ENCODE measurements around the gene KIF21B.
A peak's percentile ranks its signal among the peaks of the same experiment; 100 is the strongest.

Gene KIF21B

DNA sequence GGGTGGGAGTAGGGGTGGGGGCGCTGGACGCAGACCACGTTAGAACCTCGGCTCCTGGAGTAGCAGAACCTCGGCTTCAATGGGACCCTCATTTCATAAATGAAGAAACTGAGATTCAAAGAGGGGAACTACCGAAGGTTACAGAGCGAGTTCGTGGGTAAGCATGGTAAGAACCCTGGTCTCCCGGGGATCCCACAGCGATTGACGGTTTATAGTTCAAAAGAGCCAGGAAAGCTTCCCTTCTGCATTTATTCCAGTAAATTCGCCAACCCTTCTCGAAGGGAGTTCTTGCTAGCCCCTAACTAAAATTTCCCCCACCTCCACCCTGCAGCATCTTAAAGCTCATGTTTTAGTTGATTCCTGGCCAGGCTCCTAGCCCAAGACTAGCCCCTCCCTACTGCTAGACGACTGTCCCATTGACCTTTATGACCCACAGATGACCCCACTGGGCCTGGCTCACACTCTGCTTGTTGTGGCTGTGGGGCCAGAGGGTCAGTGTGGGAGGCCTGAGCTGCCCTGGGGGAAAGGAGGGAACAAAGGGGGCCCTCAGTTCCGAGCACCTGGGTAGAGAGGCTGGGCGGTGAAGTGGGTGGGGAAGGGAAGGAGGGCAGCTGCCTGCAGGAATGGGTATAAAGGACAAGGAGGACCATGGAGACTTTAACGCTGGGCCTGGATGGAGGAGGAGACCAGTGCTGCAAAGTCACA, 558 bp upstream of the KIF21B start:
- peak overlapping the region in 1 of 2 experiments; percentile 35 for H2BK12ac ChIP-seq (ENCODE audit: low read length in 2 of 2)
- H3K27ac ChIP-seq (ENCODE audit: low read length, poor library complexity, severe bottlenecking): no peak overlapping the region
- no peak overlapping the region for H2BK120ac ChIP-seq (ENCODE audit: low read depth, low read length)
- H2AK5ac ChIP-seq (ENCODE audit: low read length, severe bottlenecking): no peak overlapping the region
- H3K4me3 ChIP-seq (ENCODE audit: insufficient read depth in 1 of 2, low read depth in 1 of 2, low read length in 2 of 2): no peak overlapping the region
- H2BK5ac ChIP-seq (ENCODE audit: low read depth, low read length, poor library complexity, severe bottlenecking): no peak overlapping the region
- H3K18ac ChIP-seq (ENCODE audit: low read depth in 1 of 2, low read length in 2 of 2): no peak overlapping the region
- H3K4me2 ChIP-seq (ENCODE audit: low read length, poor library complexity, severe bottlenecking): peak overlapping the region; percentile 40
- H2BK15ac ChIP-seq (ENCODE audit: low read depth, poor library complexity, severe bottlenecking): peak overlapping the region; percentile 67
- no peak overlapping the region for H2AFZ ChIP-seq (ENCODE audit: low read depth, low read length)
- peaks cover 10% of the 10 kb centered on the region for H3K79me1 ChIP-seq (replicated peaks; ENCODE audit: low read length, poor library complexity, severe bottlenecking)
- peaks cover 39% of the 10 kb centered on the region for H3K4me1 ChIP-seq (ENCODE audit: control insufficient read depth, insufficient read depth, low read depth, low read length)
- no peaks in the 10 kb centered on the region for H3K9me3 ChIP-seq (ENCODE audit: control insufficient read depth, low read length)
- H3K14ac ChIP-seq (ENCODE audit: low read length in 2 of 2): no peak overlapping the region
- peaks cover 0 to 13% of the 10 kb centered on the region in 2 experiments for H3K27me3 ChIP-seq (ENCODE audit: control insufficient read depth in 1 of 2, insufficient read depth in 1 of 2, low read length in 2 of 2)
- H3K4ac ChIP-seq (ENCODE audit: low read depth in 1 of 2, low read length in 2 of 2): no peak overlapping the region
- no peak for DNase-seq
- peak overlapping the region; percentile 56 for H4K8ac ChIP-seq (ENCODE audit: low read length)
- WGBS: 44% methylated on average over 13 of the region's 17 CpGs
- no peaks in the 10 kb centered on the region for H3K36me3 ChIP-seq (ENCODE audit: control insufficient read depth in 1 of 2, insufficient read depth in 2 of 2, low read depth in 1 of 2, low read length in 2 of 2)
- H3K23ac ChIP-seq (ENCODE audit: low read length in 2 of 2): no peak overlapping the region
- peak overlapping the region; percentile 12 for H4K91ac ChIP-seq (ENCODE audit: low read length)
- no peak overlapping the region for H3K9ac ChIP-seq (ENCODE audit: low read length)

DNA sequence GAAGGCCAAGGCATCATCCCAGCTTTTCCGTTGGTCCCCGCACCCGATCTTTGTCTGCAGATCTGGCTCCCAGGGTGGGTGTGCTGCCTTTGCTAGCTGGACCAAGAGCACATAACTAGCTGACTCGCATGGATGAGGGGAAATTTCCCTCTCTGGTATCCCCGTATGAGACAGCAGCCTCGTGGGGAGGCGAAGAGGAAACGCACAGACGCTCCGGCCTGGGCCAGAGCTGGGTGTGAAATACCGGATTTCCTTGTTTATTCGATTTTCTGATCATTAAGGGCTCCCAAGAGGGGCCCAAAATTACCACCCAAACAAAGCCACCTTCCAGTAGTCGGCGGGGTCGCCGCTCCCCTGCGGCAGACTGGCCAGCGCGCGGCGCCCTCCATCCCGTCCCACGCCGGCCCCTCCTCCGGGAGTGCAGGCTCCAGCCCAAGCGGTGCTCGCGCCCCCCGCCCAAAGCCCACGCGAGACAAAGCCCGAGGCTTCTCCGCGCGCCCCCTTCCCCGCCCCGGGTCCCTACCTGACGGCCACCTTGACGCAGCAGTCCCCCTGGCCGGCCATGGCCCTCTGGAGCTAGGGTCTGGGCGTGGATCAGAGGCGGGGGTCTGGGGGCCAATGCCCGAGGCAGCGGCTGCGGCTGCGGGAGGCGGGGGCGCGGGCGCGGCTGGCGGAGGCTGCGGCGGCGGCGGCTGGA, 546 bp downstream of the KIF21B start:
- 5% methylated on average over 38 of the region's 56 CpGs for WGBS

DNA sequence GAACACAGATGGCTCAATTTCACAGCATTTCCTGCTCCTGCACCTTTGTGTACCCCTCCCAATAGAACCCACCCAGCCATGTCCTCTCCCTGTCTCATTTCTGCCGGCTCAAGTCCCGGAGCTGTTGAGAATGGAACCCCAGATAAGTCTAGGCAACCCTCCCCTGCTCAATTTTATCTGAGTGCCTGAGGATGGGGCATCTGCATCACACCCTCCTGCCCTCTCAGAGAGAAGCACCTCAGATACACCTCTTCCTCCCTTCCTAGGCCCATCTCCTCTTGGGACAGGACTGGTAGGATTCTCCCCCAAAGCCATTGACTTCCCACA, 1.1 kb downstream of the KIF21B start:
- Histone ChIP-seq H2BK15ac (ENCODE audit: low read depth, poor library complexity, severe bottlenecking) (no peak overlapping the region), H3K27me3 (ENCODE audit: control insufficient read depth in 1 of 2, insufficient read depth in 1 of 2, low read length in 2 of 2) (peaks cover 0 to 15% of the 10 kb centered on the region in 2 experiments), H3K4ac (ENCODE audit: low read depth in 1 of 2, low read length in 2 of 2) (no peak overlapping the region), H4K8ac (ENCODE audit: low read length) (no peak overlapping the region), H3K14ac (ENCODE audit: low read length in 2 of 2) (peak overlapping the region in 1 of 2 experiments; percentile 47), H3K4me2 (ENCODE audit: low read length, poor library complexity, severe bottlenecking) (peak overlapping the region; percentile 99), H3K27ac (ENCODE audit: low read length, poor library complexity, severe bottlenecking) (no peak overlapping the region), H3K9ac (ENCODE audit: low read length) (no peak overlapping the region), H3K79me1 (replicated peaks; ENCODE audit: low read length, poor library complexity, severe bottlenecking) (peaks cover 20% of the 10 kb centered on the region), H2AK5ac (ENCODE audit: low read length, severe bottlenecking) (peak overlapping the region; percentile 3), H3K23ac (ENCODE audit: low read length in 2 of 2) (peak overlapping the region in 1 of 2 experiments; percentile 73), H4K91ac (ENCODE audit: low read length) (no peak overlapping the region), H2AFZ (ENCODE audit: low read depth, low read length) (no peak overlapping the region), H3K4me1 (ENCODE audit: control insufficient read depth, insufficient read depth, low read depth, low read length) (peaks cover 48% of the 10 kb centered on the region), H3K9me3 (ENCODE audit: control insufficient read depth, low read length) (no peaks in the 10 kb centered on the region), H3K36me3 (ENCODE audit: control insufficient read depth in 1 of 2, insufficient read depth in 2 of 2, low read depth in 1 of 2, low read length in 2 of 2) (no peaks in the 10 kb centered on the region), H2BK120ac (ENCODE audit: low read depth, low read length) (no peak overlapping the region), H3K4me3 (ENCODE audit: insufficient read depth in 1 of 2, low read depth in 1 of 2, low read length in 2 of 2) (peak overlapping the region; percentile 67 to 79), H3K18ac (ENCODE audit: low read depth in 1 of 2, low read length in 2 of 2) (peak overlapping the region in 1 of 2 experiments; percentile 80), H2BK12ac (ENCODE audit: low read length in 2 of 2) (peak overlapping the region in 1 of 2 experiments; percentile 61), H2BK5ac (ENCODE audit: low read depth, low read length, poor library complexity, severe bottlenecking) (no peak overlapping the region)
- WGBS: 82% methylated on average over 2 of the region's 2 CpGs
- DNase-seq: no peak

More for the DNA sequence above, 546 bp downstream of the KIF21B start:
- Histone ChIP-seq H2BK5ac (ENCODE audit: low read depth, low read length, poor library complexity, severe bottlenecking) (no peak overlapping the region), H2BK120ac (ENCODE audit: low read depth, low read length) (no peak overlapping the region), H3K4me2 (ENCODE audit: low read length, poor library complexity, severe bottlenecking) (peak overlapping the region; percentile 99), H3K79me1 (replicated peaks; ENCODE audit: low read length, poor library complexity, severe bottlenecking) (peaks cover 15% of the 10 kb centered on the region), H3K4ac (ENCODE audit: low read depth in 1 of 2, low read length in 2 of 2) (peak overlapping the region in 1 of 2 experiments; percentile 37), H3K4me1 (ENCODE audit: control insufficient read depth, insufficient read depth, low read depth, low read length) (peaks cover 43% of the 10 kb centered on the region), H3K18ac (ENCODE audit: low read depth in 1 of 2, low read length in 2 of 2) (peak overlapping the region; percentile 79 to 80), H3K9ac (ENCODE audit: low read length) (peak overlapping the region; percentile 22), H3K4me3 (ENCODE audit: insufficient read depth in 1 of 2, low read depth in 1 of 2, low read length in 2 of 2) (peak overlapping the region; percentile 67 to 79), H3K36me3 (ENCODE audit: control insufficient read depth in 1 of 2, insufficient read depth in 2 of 2, low read depth in 1 of 2, low read length in 2 of 2) (no peaks in the 10 kb centered on the region), H2BK12ac (ENCODE audit: low read length in 2 of 2) (peak overlapping the region; percentile 53 to 61), H3K14ac (ENCODE audit: low read length in 2 of 2) (peak overlapping the region in 1 of 2 experiments; percentile 80), H3K23ac (ENCODE audit: low read length in 2 of 2) (peak overlapping the region in 1 of 2 experiments; percentile 86), H3K9me3 (ENCODE audit: control insufficient read depth, low read length) (no peaks in the 10 kb centered on the region), H2BK15ac (ENCODE audit: low read depth, poor library complexity, severe bottlenecking) (peak overlapping the region; percentile 54), H4K8ac (ENCODE audit: low read length) (peak overlapping the region; percentile 40), H4K91ac (ENCODE audit: low read length) (peak overlapping the region; percentile 62), H2AFZ (ENCODE audit: low read depth, low read length) (peak overlapping the region; percentile 63), H2AK5ac (ENCODE audit: low read length, severe bottlenecking) (peak overlapping the region; percentile 3), H3K27me3 (ENCODE audit: control insufficient read depth in 1 of 2, insufficient read depth in 1 of 2, low read length in 2 of 2) (peaks cover 0 to 13% of the 10 kb centered on the region in 2 experiments), H3K27ac (ENCODE audit: low read length, poor library complexity, severe bottlenecking) (no peak overlapping the region)
- peak; percentile 44 for DNase-seq
